Measurements from ENCODE around the gene PRPH. TPM values are rescaled to one million over a fixed set of nuclear protein-coding genes. Genes with fewer than 3 reads are reported as not detected.
"Not testable (repeated sequence)": the region's sequence is repeated elsewhere in the genome, so short reads cannot be mapped to it uniquely, and the experiment has no call there.

PRPH gene
- total RNA-seq, 1 donor from 2014 or later: 1.0 TPM

- ATAC-seq (no peak), DNase-seq (no peak)
- Histone ChIP-seq H3K4me3 (no peak overlapping the region), H3K4me1 (peaks cover 23% of the 10 kb centered on the region), H3K27ac (no peak overlapping the region), H3K27me3 (ENCODE audit: low read depth) (peaks cover 53% of the 10 kb centered on the region), H3K9me3 (no peaks in the 10 kb centered on the region), H3K36me3 (no peaks in the 10 kb centered on the region)
- no peak for TF ChIP-seq CTCF (IDR thresholded peaks at IDR 0.05)
- intact Hi-C loops (cut with DNase I): no loop called here
These were observed 37.5 kb downstream of the PRPH start for GRCh38 chr12:49332441-49332861.

DNA sequence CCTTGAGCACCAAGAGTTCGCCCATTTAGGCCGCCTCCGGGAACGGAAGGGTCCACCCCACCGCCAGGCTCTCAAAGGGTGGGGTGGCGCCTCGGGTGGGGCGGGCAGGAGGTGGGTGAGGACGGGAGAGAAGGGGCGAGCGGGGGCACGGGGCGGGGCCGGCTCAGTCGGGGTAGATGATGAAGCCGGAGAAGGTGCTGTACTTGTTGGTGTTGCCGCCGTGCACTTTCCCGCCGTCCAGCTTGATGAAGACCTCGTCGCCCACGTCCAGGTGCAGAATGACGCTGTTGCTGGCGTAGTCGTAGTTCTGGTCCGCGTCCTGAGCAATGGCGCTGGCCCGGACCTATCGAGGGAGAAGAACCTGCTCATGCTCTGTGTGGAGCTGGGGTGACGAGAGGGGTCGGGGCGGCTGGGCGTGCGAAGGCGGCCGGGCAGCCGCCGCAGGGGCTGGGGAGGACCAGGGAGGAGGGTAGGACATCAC lies 38.0 kb downstream of the PRPH start:
- Histone ChIP-seq H3K27ac (no peak overlapping the region), H3K9me3 (no peaks in the 10 kb centered on the region), H3K4me1 (peaks cover 23% of the 10 kb centered on the region), H3K27me3 (ENCODE audit: low read depth) (peaks cover 56% of the 10 kb centered on the region), H3K36me3 (no peaks in the 10 kb centered on the region), H3K4me3 (peak overlapping the region; percentile 19)
- no peak for ATAC-seq
- no peak for TF ChIP-seq CTCF (IDR thresholded peaks at IDR 0.05)
- DNase-seq: no peak
- intact Hi-C loops (cut with DNase I): no loop called here

DNA sequence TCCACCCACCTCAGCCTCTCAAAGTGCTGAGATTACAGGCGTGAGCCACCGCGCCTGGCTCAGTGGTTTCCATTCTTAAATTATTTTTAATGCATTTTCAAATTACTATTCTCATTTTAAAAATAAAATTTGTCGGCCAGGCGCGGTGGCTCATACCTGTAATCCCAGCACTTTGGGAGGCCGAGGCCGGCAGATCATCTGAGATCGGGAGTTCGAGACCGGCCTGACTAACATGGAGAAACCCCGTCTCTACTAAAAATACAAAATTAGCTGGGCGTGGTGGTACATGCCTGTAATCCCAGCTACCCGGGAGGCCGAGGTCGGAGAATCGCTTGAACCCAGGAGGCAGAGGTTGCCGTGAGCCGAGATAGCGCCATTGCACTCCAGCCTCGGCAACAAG lies 38.8 kb downstream of the PRPH start:
- DNase-seq; H3K4me3 ChIP-seq; H3K36me3 ChIP-seq; ATAC-seq; intact Hi-C loops (cut with DNase I); H3K9me3 ChIP-seq; H3K27ac ChIP-seq: not testable (repeated sequence)
- peaks cover 64% of the 10 kb centered on the region for H3K27me3 ChIP-seq (ENCODE audit: low read depth)
- H3K4me1 ChIP-seq: peaks cover 23% of the 10 kb centered on the region

- no peak for ATAC-seq
- Histone ChIP-seq H3K27ac (no peak overlapping the region), H3K9me3 (no peaks in the 10 kb centered on the region), H3K4me3 (no peak overlapping the region), H3K27me3 (ENCODE audit: low read depth) (peaks cover 69% of the 10 kb centered on the region), H3K4me1 (peaks cover 23% of the 10 kb centered on the region), H3K36me3 (no peaks in the 10 kb centered on the region)
- intact Hi-C loops (cut with DNase I): no loop called here
- no peak for DNase-seq
- TF ChIP-seq CTCF (IDR thresholded peaks at IDR 0.05): no peak
These were observed 39.3 kb downstream of the PRPH start for GRCh38 chr12:49334226-49334625.

GRCh38 chr12:49334681-49335080 lies 39.7 kb downstream of the PRPH start:
- intact Hi-C loops (cut with DNase I): no loop called here
- no peaks in the 10 kb centered on the region for H3K9me3 ChIP-seq
- no peak overlapping the region for H3K27ac ChIP-seq
- H3K4me1 ChIP-seq: peaks cover 23% of the 10 kb centered on the region
- H3K27me3 ChIP-seq (ENCODE audit: low read depth): peaks cover 73% of the 10 kb centered on the region
- TF ChIP-seq CTCF (IDR thresholded peaks at IDR 0.05): no peak
- no peak overlapping the region for H3K4me3 ChIP-seq
- no peak for DNase-seq
- no peaks in the 10 kb centered on the region for H3K36me3 ChIP-seq
- ATAC-seq: no peak

GRCh38 chr12:49335118-49335954 lies 40.4 kb downstream of the PRPH start:
- ATAC-seq: no peak

More at GRCh38 chr12:49335118-49335954, 40.4 kb downstream of the PRPH start:
- Histone ChIP-seq H3K9me3 (no peaks in the 10 kb centered on the region), H3K36me3 (no peaks in the 10 kb centered on the region), H3K27ac (no peak overlapping the region), H3K4me1 (peaks cover 23% of the 10 kb centered on the region), H3K4me3 (no peak overlapping the region), H3K27me3 (ENCODE audit: low read depth) (peaks cover 75% of the 10 kb centered on the region)
- no peak for TF ChIP-seq CTCF (IDR thresholded peaks at IDR 0.05)
- intact Hi-C loops (cut with DNase I): no loop called here
- DNase-seq: no peak
